HG03175 (cell line): Measurements from ENCODE around the gene SARNP.

Source experiments
- ATAC-seq: cut with Tn5 transposase; IDR thresholded peaks from one replicate; pipeline ENCODE4 v1.9.1; 2021; ENCODE audit warnings: mild to moderate bottlenecking, moderate library complexity; ENCODE audit not compliant: unreplicated experiment

The SARNP gene

GRCh38 chr12:55711786-55712553, 105.6 kb downstream of the SARNP start:
- no peak for ATAC-seq

- ATAC-seq, result no peak
Measured at GRCh38 chr12:55708695-55709233, 108.8 kb downstream of the SARNP start.

GRCh38 chr12:55707841-55708694, 109.5 kb downstream of the SARNP start, which contains the start of gene ITGA7:
Gene ITGA7, minus strand, starts transcription at chr12:55707904. Its CDS starts 222 bp downstream, at chr12:55707682.
- peak; percentile 54 for ATAC-seq
